GM12873 (cell line): ENCODE measurements around the gene CYP8B1.

Experiments used
- TF ChIP-seq, protein P1 (sequence below): IDR thresholded peaks from 2 replicates; pipeline ENCODE4 v1.5.1; 2012; ENCODE audit warnings: low read depth, mild to moderate bottlenecking, moderate library complexity, low read length, control low read depth; ENCODE audit not compliant: insufficient read depth; ENCODE audit errors: missing control alignments

The CYP8B1 gene

DNA sequence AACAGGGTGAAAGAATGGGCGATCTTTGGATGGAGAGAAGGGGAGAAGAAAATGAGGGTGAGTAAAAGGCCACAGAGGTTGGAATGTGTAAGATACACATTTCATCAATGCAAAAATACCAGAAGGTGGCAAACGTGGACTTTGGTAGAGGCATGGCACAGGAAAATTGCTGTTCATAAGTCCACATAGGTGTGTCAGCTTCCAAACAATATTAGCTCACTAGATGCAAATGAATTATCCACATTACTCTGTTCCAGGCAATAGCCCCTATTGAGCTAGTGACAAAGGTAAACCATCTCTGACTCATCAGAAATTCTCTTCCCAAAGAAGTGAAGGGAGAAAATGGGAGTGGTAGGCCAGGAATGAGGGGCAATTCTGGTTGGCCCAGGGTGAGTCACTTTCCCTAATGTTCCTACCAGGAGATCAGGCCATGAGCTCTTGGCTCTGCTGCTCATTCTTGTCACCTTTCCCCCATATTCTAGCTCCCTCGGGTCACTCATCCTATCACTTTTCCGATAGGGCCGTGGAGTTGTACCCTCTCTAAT, 46.5 kb downstream of the CYP8B1 start:
- TF ChIP-seq, protein P1, sequence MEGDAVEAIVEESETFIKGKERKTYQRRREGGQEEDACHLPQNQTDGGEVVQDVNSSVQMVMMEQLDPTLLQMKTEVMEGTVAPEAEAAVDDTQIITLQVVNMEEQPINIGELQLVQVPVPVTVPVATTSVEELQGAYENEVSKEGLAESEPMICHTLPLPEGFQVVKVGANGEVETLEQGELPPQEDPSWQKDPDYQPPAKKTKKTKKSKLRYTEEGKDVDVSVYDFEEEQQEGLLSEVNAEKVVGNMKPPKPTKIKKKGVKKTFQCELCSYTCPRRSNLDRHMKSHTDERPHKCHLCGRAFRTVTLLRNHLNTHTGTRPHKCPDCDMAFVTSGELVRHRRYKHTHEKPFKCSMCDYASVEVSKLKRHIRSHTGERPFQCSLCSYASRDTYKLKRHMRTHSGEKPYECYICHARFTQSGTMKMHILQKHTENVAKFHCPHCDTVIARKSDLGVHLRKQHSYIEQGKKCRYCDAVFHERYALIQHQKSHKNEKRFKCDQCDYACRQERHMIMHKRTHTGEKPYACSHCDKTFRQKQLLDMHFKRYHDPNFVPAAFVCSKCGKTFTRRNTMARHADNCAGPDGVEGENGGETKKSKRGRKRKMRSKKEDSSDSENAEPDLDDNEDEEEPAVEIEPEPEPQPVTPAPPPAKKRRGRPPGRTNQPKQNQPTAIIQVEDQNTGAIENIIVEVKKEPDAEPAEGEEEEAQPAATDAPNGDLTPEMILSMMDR: no peak

GRCh38 chr3:42827654-42828053, 48.0 kb downstream of the CYP8B1 start:
- TF ChIP-seq, protein P1: no peak

DNA sequence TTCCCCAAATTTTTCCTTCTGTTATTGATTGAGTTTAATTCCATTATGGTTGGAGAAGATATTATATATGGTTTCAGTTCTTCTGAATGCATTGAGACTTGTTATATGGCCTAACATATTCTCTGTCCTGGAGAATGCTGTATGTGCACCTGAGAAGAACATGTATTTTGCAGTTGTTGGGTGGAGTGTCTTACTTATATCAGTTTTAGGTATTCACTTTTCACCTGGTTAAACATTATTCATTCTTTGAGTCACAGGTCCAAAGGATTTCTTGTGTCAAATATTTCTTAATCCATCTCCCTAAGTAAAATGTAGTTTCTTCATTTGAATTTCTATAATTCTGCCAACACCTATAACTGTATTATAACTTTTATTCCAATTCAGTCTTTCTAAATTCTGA, 48.7 kb downstream of the CYP8B1 start:
- TF ChIP-seq, protein P1: no peak

- TF ChIP-seq, protein P1: no peak
These were observed 49.5 kb downstream of the CYP8B1 start for GRCh38 chr3:42826141-42826540.

DNA sequence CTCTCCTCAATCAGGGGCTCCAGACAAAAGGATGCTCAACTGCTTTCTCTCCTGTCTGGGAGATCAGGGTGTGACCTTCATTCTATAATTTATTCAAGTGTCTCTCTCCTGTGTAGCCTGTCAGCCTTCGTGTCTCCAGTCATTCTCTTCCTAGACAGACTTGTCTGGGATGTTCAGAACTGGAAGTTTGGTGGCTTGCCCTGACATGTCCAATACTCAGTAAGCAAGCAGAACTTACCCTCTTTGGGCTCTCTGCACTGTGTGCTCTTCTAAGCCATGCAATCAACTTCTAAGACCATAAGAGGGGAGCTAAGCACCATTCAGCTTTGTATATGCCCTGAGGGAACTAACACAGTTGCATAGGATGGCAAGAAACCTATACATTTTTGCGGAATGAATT, 52.3 kb downstream of the CYP8B1 start:
- TF ChIP-seq, protein P1: no peak

GRCh38 chr3:42822828-42823227, 52.9 kb downstream of the CYP8B1 start:
- TF ChIP-seq, protein P1: no peak
